ENCODE measurements around the gene LCLAT1.

DNA sequence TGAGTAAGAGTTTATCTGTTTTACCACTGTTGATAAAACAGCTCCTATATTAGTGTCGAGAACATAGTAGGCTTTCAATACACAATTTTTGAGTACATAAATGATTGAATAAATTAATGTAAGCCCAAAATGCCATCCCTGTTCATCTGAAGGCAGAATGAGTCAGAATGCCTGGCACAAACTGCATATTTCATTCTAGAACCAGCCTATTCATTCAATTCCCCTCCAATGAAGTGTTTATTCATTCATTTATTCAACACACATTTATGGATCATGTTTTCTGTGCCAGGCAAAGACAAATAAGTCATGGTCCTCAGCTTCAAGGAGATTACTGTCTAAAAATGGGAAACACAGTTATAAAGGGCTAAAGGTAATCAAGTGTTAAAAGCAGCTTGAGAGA, 22.8 kb upstream of the LCLAT1 start:
- TF ChIP-seq POLR2AphosphoS5 (IDR thresholded peaks at IDR 0.05; ENCODE audit: low read depth, low read length): no peak
- TF ChIP-seq, protein P1, sequence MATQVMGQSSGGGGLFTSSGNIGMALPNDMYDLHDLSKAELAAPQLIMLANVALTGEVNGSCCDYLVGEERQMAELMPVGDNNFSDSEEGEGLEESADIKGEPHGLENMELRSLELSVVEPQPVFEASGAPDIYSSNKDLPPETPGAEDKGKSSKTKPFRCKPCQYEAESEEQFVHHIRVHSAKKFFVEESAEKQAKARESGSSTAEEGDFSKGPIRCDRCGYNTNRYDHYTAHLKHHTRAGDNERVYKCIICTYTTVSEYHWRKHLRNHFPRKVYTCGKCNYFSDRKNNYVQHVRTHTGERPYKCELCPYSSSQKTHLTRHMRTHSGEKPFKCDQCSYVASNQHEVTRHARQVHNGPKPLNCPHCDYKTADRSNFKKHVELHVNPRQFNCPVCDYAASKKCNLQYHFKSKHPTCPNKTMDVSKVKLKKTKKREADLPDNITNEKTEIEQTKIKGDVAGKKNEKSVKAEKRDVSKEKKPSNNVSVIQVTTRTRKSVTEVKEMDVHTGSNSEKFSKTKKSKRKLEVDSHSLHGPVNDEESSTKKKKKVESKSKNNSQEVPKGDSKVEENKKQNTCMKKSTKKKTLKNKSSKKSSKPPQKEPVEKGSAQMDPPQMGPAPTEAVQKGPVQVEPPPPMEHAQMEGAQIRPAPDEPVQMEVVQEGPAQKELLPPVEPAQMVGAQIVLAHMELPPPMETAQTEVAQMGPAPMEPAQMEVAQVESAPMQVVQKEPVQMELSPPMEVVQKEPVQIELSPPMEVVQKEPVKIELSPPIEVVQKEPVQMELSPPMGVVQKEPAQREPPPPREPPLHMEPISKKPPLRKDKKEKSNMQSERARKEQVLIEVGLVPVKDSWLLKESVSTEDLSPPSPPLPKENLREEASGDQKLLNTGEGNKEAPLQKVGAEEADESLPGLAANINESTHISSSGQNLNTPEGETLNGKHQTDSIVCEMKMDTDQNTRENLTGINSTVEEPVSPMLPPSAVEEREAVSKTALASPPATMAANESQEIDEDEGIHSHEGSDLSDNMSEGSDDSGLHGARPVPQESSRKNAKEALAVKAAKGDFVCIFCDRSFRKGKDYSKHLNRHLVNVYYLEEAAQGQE (IDR thresholded peaks at IDR 0.05; ENCODE audit: insufficient read depth in 1 of 2, low read depth in 2 of 2, low read length in 2 of 2): no peak
- TF ChIP-seq FOXP2 (optimal IDR thresholded peaks at IDR 0.05; ENCODE audit: borderline replicate concordance, extremely low read depth, extremely low read length, insufficient read depth): no peak
- TF ChIP-seq SIN3A (IDR thresholded peaks at IDR 0.05; ENCODE audit: borderline replicate concordance, insufficient read depth, low read length): no peak
- TF ChIP-seq TAF1 (IDR thresholded peaks at IDR 0.05; ENCODE audit: borderline replicate concordance, insufficient read depth, low read length): no peak
